Esophagus squamous epithelium (tissue), 4 donors: ENCODE measurements around the gene USP28.

Experiments
- CTCF ChIP-seq, 6 experiments: fragments of 450-650 bp in 4 of 6; fragments of 200-600 bp in 2 of 6; sonication (generic) in 2 of 6; IDR thresholded peaks; one replicate each; pipeline ENCODE4 v1.5.1; 2016 to 2019; ENCODE audit warnings: antibody characterized with exemption in 6 of 6, mild to moderate bottlenecking in 4 of 6, moderate library complexity in 4 of 6
- POLR2A ChIP-seq, 4 donors: fragments of 450-650 bp; IDR thresholded peaks; one replicate each; pipeline ENCODE4 v1.6.1; 2017; ENCODE audit warnings: antibody characterized with exemption in 4 of 4, mild to moderate bottlenecking in 4 of 4, moderate library complexity in 3 of 4

DNA sequence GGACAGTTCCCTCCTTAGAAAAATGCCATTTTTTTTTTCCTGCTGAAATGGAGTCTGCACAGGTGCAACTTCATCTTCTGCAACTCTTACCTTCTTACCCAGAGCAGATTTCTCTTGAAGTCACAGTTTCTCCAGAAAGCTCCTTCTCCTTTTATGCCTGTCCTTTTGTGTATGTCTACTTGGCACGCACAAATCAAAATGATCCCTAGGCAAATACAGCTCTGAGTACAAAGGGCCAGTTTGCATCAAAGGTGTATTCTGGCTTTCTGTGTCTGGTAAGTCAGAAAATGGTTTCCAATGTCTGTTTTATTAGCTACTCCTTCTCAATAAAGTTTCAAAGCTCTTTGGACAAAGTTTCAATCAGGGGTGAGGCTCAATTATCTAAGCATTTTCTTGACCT, 93.2 kb downstream of the USP28 start:
- no peak for TF ChIP-seq CTCF (IDR thresholded peaks at IDR 0.05)
- TF ChIP-seq POLR2A (IDR thresholded peaks at IDR 0.05), result no peak
